ENCODE results near the gene KRTAP5-3. TPM values are rescaled to one million over a fixed set of nuclear protein-coding genes. Genes with fewer than 3 reads are reported as not detected.

KRTAP5-3 gene
- total and polyA plus RNA-seq, 4 donors: not detected

DNA sequence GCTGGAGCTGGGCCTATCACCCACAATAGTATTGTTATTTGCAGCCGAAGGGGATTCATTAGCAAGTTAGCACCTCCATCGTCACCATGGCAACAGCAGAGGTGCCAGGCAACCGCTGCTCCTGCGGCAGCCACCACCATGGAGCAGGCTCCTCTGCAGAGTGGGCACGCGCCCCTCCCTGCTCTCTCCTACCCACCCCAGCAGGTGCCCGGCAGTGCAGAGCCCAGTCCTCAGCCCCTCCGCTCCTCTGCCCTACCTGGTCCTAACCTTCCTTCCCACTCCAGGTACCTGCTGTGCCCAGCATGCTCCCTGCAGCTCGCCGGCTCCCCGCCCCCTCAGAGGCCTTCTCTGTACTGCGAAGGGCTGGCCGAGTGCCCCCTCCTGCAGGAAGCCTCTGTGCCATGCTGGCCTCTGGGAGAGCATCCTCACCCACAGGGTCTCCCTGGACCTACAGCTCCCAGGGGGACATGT, 39.8 kb downstream of the KRTAP5-3 start:
- 51 to 65% methylated on average over 10 to 13 of the region's 13 CpGs for WGBS, 2 donors
- Histone ChIP-seq H3K27ac (ENCODE audit: low read depth in 1 of 2, low read length in 1 of 2) (no peak overlapping the region), H3K9me3 (ENCODE audit: control insufficient read depth in 4 of 4, insufficient read depth in 3 of 4, low read length in 3 of 4) (no peaks in the 10 kb centered on the region), H3K27me3 (ENCODE audit: control insufficient read depth in 3 of 3, insufficient read depth in 3 of 3, low read length in 2 of 3) (peaks cover 0 to 25% (median 9%) of the 10 kb centered on the region in 3 donors), H3K4me1 (ENCODE audit: control insufficient read depth in 5 of 5, insufficient read depth in 5 of 5, low read length in 5 of 5) (peaks cover 0 to 9% (median 0%) of the 10 kb centered on the region in 5 donors), H3K4me3 (no peak overlapping the region), H3K36me3 (ENCODE audit: control insufficient read depth in 4 of 4, insufficient read depth in 4 of 4, low read length in 4 of 4) (peaks cover 0 to 11% (median 0%) of the 10 kb centered on the region in 4 donors), H3K9ac (ENCODE audit: insufficient read depth in 1 of 2, low read length in 2 of 2) (no peak overlapping the region)
- peak in 1 of 3 donors; percentile 24 for DNase-seq
- TF ChIP-seq CTCF (IDR thresholded peaks at IDR 0.05; ENCODE audit: control extremely low read depth, extremely low read depth): no peak
- no peak for ATAC-seq (ENCODE audit: insufficient read depth, low FRiP score)

- ATAC-seq (ENCODE audit: insufficient read depth, low FRiP score) (no peak), DNase-seq (peak in 1 of 3 donors; percentile 9)
- peaks cover 0 to 19% (median 6%) of the 10 kb centered on the region in 3 donors for H3K27me3 ChIP-seq (ENCODE audit: control insufficient read depth in 3 of 3, insufficient read depth in 3 of 3, low read length in 2 of 3)
- H3K4me1 ChIP-seq (ENCODE audit: control insufficient read depth in 5 of 5, insufficient read depth in 5 of 5, low read length in 5 of 5): peaks cover 0 to 9% (median 0%) of the 10 kb centered on the region in 5 donors
- no peak overlapping the region for H3K4me3 ChIP-seq
- 76 to 84% methylated on average over 7 of the region's 7 CpGs for WGBS, 2 donors
- H3K36me3 ChIP-seq (ENCODE audit: control insufficient read depth in 4 of 4, insufficient read depth in 4 of 4, low read length in 4 of 4): peaks cover 0 to 14% (median 0%) of the 10 kb centered on the region in 4 donors
- no peaks in the 10 kb centered on the region for H3K9me3 ChIP-seq (ENCODE audit: control insufficient read depth in 4 of 4, insufficient read depth in 3 of 4, low read length in 3 of 4)
- no peak for TF ChIP-seq CTCF (IDR thresholded peaks at IDR 0.05; ENCODE audit: control extremely low read depth, extremely low read depth)
- H3K9ac ChIP-seq (ENCODE audit: insufficient read depth in 1 of 2, low read length in 2 of 2): no peak overlapping the region
- no peak overlapping the region for H3K27ac ChIP-seq (ENCODE audit: low read depth in 1 of 2, low read length in 1 of 2)
These were observed 40.6 kb downstream of the KRTAP5-3 start for GRCh38 chr11:1567721-1568100.

DNA sequence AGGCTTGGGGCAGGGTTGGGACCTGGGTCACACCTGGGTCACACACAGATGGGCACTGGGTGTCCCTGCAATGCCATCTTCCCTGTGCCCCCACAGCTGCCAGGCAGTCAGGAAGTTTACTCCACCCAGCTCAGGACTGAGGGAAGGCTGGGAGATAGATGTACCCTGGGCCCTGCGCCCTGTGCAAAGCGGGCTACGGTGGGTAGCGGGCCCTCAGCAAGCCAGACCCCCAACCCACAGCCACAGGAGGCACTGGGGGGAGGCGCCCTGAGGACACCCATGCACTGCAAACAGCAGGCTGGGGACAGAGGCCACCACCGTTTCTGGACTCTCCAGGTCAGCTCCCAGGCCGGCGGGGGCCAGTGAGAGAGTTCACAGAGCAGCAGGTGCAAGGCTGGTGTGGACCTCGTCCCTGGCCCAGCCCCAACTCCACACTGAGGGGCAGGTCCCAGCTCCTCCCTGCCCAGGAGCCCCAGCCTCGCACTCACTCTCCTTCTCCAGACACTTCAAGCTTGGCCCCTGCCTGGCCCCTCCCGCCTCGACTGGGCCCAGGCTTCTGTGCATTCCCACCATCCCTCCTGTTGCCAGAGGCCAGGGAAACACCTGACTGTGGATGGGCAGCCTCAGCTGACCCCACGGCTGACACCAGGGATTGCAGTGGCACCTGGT, 41.1 kb downstream of the KRTAP5-3 start:
- Histone ChIP-seq H3K9ac (ENCODE audit: insufficient read depth in 1 of 2, low read length in 2 of 2) (no peak overlapping the region), H3K4me3 (no peak overlapping the region), H3K27me3 (ENCODE audit: control insufficient read depth in 3 of 3, insufficient read depth in 3 of 3, low read length in 2 of 3) (peaks cover 0 to 19% (median 6%) of the 10 kb centered on the region in 3 donors), H3K4me1 (ENCODE audit: control insufficient read depth in 5 of 5, insufficient read depth in 5 of 5, low read length in 5 of 5) (peaks cover 0 to 9% (median 0%) of the 10 kb centered on the region in 5 donors), H3K9me3 (ENCODE audit: control insufficient read depth in 4 of 4, insufficient read depth in 3 of 4, low read length in 3 of 4) (no peaks in the 10 kb centered on the region), H3K27ac (ENCODE audit: low read depth in 1 of 2, low read length in 1 of 2) (no peak overlapping the region), H3K36me3 (ENCODE audit: control insufficient read depth in 4 of 4, insufficient read depth in 4 of 4, low read length in 4 of 4) (peaks cover 0 to 15% (median 0%) of the 10 kb centered on the region in 4 donors)
- DNase-seq (peak in 1 of 3 donors; percentile 6), ATAC-seq (ENCODE audit: insufficient read depth, low FRiP score) (no peak)
- WGBS, 2 donors: 76 to 80% methylated on average over 13 of the region's 13 CpGs
- no peak for TF ChIP-seq CTCF (IDR thresholded peaks at IDR 0.05; ENCODE audit: control extremely low read depth, extremely low read depth)
